Pancreas (tissue), 10 donors: ENCODE data around the gene TC2N. TPM values are rescaled to one million over a fixed set of nuclear protein-coding genes. Genes with fewer than 3 reads are reported as not detected.

Experiments used
- ATAC-seq, 4 donors: fragments of 200-7000 bp; cut with Tn5 transposase; one replicate each; pipeline versions ENCODE4 v1.8.0 to v1.9.1; 2020; ENCODE audit warnings: mild to moderate bottlenecking in 4 of 4, moderate library complexity in 4 of 4
- DNase-seq, 6 donors: peaks; one replicate each; pipeline ENCODE4 v3.0.0-alpha.2; 2020
- FAIRE-seq: peaks from 2 replicates; lab custom pipeline; 2012; peaks lifted over from hg19 to GRCh38; lab: Jason Lieb, UNC
- H3K27ac ChIP-seq, 4 donors: fragments of 200-600 bp; sonication (generic); 1 replicate in 3 of 4; 2 replicates in 1 of 4; pipeline versions ENCODE4 v1.5.0 to v1.8.0; 2020
- H3K27me3 ChIP-seq, 4 donors: fragments of 200-600 bp; one replicate each; pipeline ENCODE4 v1.8.0; 2021
- H3K36me3 ChIP-seq, 3 donors: fragments of 200-600 bp; sonication (generic) in 1 of 3; one replicate each; pipeline versions ENCODE4 v1.5.0 to v1.8.0; 2020 to 2021
- H3K4me1 ChIP-seq, 3 donors: fragments of 200-600 bp; one replicate each; pipeline ENCODE4 v1.8.0; 2021
- H3K4me3 ChIP-seq, 4 donors: fragments of 200-600 bp; sonication (generic) in 2 of 4; one replicate each; pipeline versions ENCODE4 v1.5.0 to v1.8.0; 2020 to 2021
- H3K9me3 ChIP-seq, 4 donors: fragments of 200-600 bp; one replicate each; pipeline ENCODE4 v1.8.0; 2021
- WGBS, 2 donors: extraction: QIAGEN DNeasy Blood & Tissue Kit; methylation state at CpG; one replicate each; pipeline ENCODE4 v1.1.7; 2013; 5-methylcytosine and 5-hydroxymethylcytosine counted together
- intact Hi-C, 3 donors: fragments of 100-400 bp; cut with DNase I; formaldehyde crosslinking; loops; one replicate each; pipeline versions ENCODE4 v1.11.1 to v1.14.2; 2022
- polyA plus RNA-seq, 2 donors: library from polyadenylated mRNA; stranded (reverse); fragments of 200-250 nt; gene quantifications; one replicate each; pipeline ENCODE4 v1.2.3, GENCODE V29; 2013
- total RNA-seq, 6 donors: library from RNA; stranded (reverse); fragmentation: NEBNext Ultra II Directional in 4 of 6; extraction: Animal tissue kit (Norgen Biotek cat#: 25700) in 4 of 6; gene quantifications; one replicate each; pipeline versions ENCODE4 v1.2.1 to v1.2.4, GENCODE V29; 2021 to 2023
- TF ChIP-seq, protein P1 (sequence below), 4 donors: fragments of 200-600 bp; sonication (generic) in 3 of 4; IDR thresholded peaks; one replicate each; pipeline versions ENCODE4 v1.5.0 to v1.8.0; 2021; ENCODE audit warnings: antibody characterized with exemption in 4 of 4
- donor health status: healthy with polysubstance abuse.
- donor health status: DM: no; HTN: no; CAD: no; lungs with moderate emphysema.
- donor health status: DM: no; HTN: no; CAD: no.
- donor health status: control.
- donor health status: control.
- donor health status: Bipolar disorder and iron deficiency.
- donor health status: DM: yes; HTN: yes; CAD: no.
- donor health status: DM: no; HTN: no; CAD: no.
- donor health status: DM: no; HTN: no; CAD: no.
- donor health status: DM: yes; HTN: yes; CAD: no.

The TC2N gene
- total and polyA plus RNA-seq, 8 donors, result 23.9 to 215 (median 112) TPM

DNA sequence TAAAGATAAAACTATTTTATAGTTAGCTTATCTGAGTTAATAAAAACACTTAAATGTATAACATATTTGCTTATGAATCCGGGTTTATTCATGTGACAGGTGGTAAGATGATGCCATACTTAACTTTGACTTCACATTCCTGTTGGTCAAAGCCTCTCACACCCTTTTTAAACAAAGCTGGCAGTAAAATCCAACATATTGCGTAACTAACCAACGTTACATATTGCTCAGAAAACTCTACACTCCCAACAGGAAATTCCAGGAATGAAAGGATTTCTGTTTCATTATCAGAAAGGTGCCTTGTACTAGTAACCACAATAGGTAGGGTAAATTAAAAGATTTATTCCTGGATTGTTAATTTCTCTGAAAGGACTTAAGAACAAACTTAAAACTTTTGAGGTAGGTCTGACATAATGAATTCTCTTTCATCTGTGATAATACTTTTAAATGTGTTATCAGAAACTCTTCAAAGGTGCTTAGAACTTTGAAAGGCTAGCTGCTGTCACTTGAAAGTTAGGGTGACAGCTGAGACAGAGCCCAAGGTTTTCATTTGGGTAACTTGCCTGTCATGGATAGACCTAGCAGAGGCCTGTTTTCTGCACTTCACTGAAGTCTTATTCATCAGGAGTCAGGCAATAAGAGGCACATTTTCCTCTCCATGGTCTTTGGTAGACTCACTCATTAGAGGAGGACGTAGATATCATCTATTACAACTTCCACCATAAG is 111.6 kb downstream of the TC2N start:
- TF ChIP-seq, protein P1, sequence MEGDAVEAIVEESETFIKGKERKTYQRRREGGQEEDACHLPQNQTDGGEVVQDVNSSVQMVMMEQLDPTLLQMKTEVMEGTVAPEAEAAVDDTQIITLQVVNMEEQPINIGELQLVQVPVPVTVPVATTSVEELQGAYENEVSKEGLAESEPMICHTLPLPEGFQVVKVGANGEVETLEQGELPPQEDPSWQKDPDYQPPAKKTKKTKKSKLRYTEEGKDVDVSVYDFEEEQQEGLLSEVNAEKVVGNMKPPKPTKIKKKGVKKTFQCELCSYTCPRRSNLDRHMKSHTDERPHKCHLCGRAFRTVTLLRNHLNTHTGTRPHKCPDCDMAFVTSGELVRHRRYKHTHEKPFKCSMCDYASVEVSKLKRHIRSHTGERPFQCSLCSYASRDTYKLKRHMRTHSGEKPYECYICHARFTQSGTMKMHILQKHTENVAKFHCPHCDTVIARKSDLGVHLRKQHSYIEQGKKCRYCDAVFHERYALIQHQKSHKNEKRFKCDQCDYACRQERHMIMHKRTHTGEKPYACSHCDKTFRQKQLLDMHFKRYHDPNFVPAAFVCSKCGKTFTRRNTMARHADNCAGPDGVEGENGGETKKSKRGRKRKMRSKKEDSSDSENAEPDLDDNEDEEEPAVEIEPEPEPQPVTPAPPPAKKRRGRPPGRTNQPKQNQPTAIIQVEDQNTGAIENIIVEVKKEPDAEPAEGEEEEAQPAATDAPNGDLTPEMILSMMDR (IDR thresholded peaks at IDR 0.05), result no peak
- no peaks in the 10 kb centered on the region for H3K36me3 ChIP-seq
- H3K9me3 ChIP-seq, result no peaks in the 10 kb centered on the region
- H3K4me3 ChIP-seq, result no peak overlapping the region
- WGBS, 2 donors, result 17 to 21% methylated on average over 4 of the region's 4 CpGs
- FAIRE-seq, result peak; percentile 85
- H3K27me3 ChIP-seq, result no peaks in the 10 kb centered on the region
- ATAC-seq, result peak; percentile 36 to 71 (median 66)
- intact Hi-C loops, result loop anchor here in 1 of 3 donors (10.0 kb wide), 1 partner anchor 139 kb away; no protein-coding TSS in a partner anchor
- DNase-seq, result no peak
- H3K27ac ChIP-seq, result peak overlapping the region in 3 of 4 donors; percentile 56 to 75 (median 64)
- peaks cover 47 to 67% (median 61%) of the 10 kb centered on the region in 3 donors for H3K4me1 ChIP-seq

- Histone ChIP-seq H3K27me3 (no peaks in the 10 kb centered on the region), H3K36me3 (no peaks in the 10 kb centered on the region), H3K4me1 (peaks cover 47 to 67% (median 61%) of the 10 kb centered on the region in 3 donors), H3K4me3 (no peak overlapping the region), H3K9me3 (no peaks in the 10 kb centered on the region), H3K27ac (peak overlapping the region in 3 of 4 donors; percentile 56 to 75 (median 64))
- intact Hi-C loops, result loop anchor here in 1 of 3 donors (10.0 kb wide), 1 partner anchor 140 kb away; no protein-coding TSS in a partner anchor
- TF ChIP-seq, protein P1 (IDR thresholded peaks at IDR 0.05), result no peak
- 3 to 4% methylated on average over 1 of the region's 1 CpG for WGBS, 2 donors
- ATAC-seq (peak; percentile 19 to 53 (median 28)), DNase-seq (peak in 5 of 6 donors; percentile 30 to 70 (median 47)), FAIRE-seq (no peak)
Observed at GRCh38 chr14:91754819-91755218, 112.5 kb downstream of the TC2N start.

- Histone ChIP-seq H3K9me3 (no peaks in the 10 kb centered on the region), H3K4me1 (peaks cover 47 to 65% (median 60%) of the 10 kb centered on the region in 3 donors), H3K36me3 (no peaks in the 10 kb centered on the region), H3K4me3 (no peak overlapping the region), H3K27ac (peak overlapping the region in 3 of 4 donors; percentile 7 to 75 (median 64)), H3K27me3 (no peaks in the 10 kb centered on the region)
- ATAC-seq (peak in 3 of 4 donors; percentile 12 to 26 (median 17)), DNase-seq (no peak), FAIRE-seq (no peak)
- TF ChIP-seq, protein P1 (IDR thresholded peaks at IDR 0.05), result no peak
- 86 to 88% methylated on average over 1 of the region's 1 CpG for WGBS, 2 donors
- intact Hi-C loops, result loop anchor here in 1 of 3 donors (10.0 kb wide), 1 partner anchor 141 kb away; no protein-coding TSS in a partner anchor
Observed at GRCh38 chr14:91754185-91754584, 113.2 kb downstream of the TC2N start.

GRCh38 chr14:91753501-91754128 is 113.7 kb downstream of the TC2N start:
- peak overlapping the region in 3 of 4 donors; percentile 7 to 75 (median 64) for H3K27ac ChIP-seq
- peak; percentile 28 to 63 (median 50) for ATAC-seq
- intact Hi-C loops, result loop anchor here in 1 of 3 donors (10.0 kb wide), 1 partner anchor 141 kb away; no protein-coding TSS in a partner anchor
- no peaks in the 10 kb centered on the region for H3K36me3 ChIP-seq
- H3K4me1 ChIP-seq, result peaks cover 47 to 59% (median 54%) of the 10 kb centered on the region in 3 donors
- H3K27me3 ChIP-seq, result no peaks in the 10 kb centered on the region
- WGBS, 2 donors, result 34 to 35% methylated on average over 4 of the region's 4 CpGs
- no peak overlapping the region for H3K4me3 ChIP-seq
- no peak for FAIRE-seq
- peak in 1 of 6 donors; percentile 25 for DNase-seq
- TF ChIP-seq, protein P1 (IDR thresholded peaks at IDR 0.05), result no peak
- no peaks in the 10 kb centered on the region for H3K9me3 ChIP-seq
